Measurements from ENCODE around the gene CADPS2. TPM values are rescaled to one million over a fixed set of nuclear protein-coding genes. Genes with fewer than 3 reads are reported as not detected.
A peak's percentile ranks its signal among the peaks of the same experiment; 100 is the strongest.

CADPS2 gene
- polyA plus RNA-seq, 2 donors: 1.6 to 3.3 TPM

DNA sequence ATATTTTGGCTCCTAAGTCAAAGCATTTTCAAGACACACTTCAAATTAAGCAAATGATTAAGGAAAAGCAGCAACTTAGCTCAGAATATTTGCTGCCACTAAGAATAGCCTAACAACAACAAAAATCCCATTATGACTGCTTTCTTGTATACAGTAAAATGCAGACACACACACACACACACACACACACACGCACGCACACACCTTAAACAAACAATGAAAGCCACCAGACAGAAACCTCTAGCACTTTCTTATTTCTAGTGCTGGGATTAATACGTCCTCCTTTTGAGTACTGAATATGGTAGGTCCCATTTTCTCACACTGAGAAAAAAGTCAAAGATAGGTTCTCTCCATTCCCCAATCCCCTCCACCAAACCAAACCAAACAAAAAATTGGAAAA lies 558.3 kb downstream of the CADPS2 start:
- H3K9me3 ChIP-seq (ENCODE audit: control insufficient read depth in 2 of 2, insufficient read depth in 1 of 2, low read depth in 1 of 2, low read length in 1 of 2): no peaks in the 10 kb centered on the region
- H3K36me3 ChIP-seq (ENCODE audit: control insufficient read depth in 2 of 2, insufficient read depth in 2 of 2, low read length in 1 of 2): no peaks in the 10 kb centered on the region
- WGBS, 2 donors: 54 to 61% methylated on average over 3 of the region's 3 CpGs
- H3K4me1 ChIP-seq (ENCODE audit: control insufficient read depth in 2 of 2, insufficient read depth in 2 of 2, low read length in 1 of 2): no peaks in the 10 kb centered on the region
- no peaks in the 10 kb centered on the region for H3K27me3 ChIP-seq (ENCODE audit: control insufficient read depth in 1 of 2, insufficient read depth in 2 of 2, low read length in 2 of 2)
- no peak overlapping the region for H3K27ac ChIP-seq (ENCODE audit: low read depth in 2 of 2, low read length in 1 of 2)
- no peak overlapping the region for H3K4me3 ChIP-seq (ENCODE audit: low read depth in 1 of 2, low read length in 2 of 2)

- peaks cover 0 to 5% of the 10 kb centered on the region in 2 donors for H3K4me1 ChIP-seq (ENCODE audit: control insufficient read depth in 2 of 2, insufficient read depth in 2 of 2, low read length in 1 of 2)
- peaks cover 0 to 3% of the 10 kb centered on the region in 2 donors for H3K9me3 ChIP-seq (ENCODE audit: control insufficient read depth in 2 of 2, insufficient read depth in 1 of 2, low read depth in 1 of 2, low read length in 1 of 2)
- WGBS, 2 donors: 10 to 11% methylated on average over 71 of the region's 71 CpGs
- H3K36me3 ChIP-seq (ENCODE audit: control insufficient read depth in 2 of 2, insufficient read depth in 2 of 2, low read length in 1 of 2): no peaks in the 10 kb centered on the region
- peaks cover 0 to 29% of the 10 kb centered on the region in 2 donors for H3K27me3 ChIP-seq (ENCODE audit: control insufficient read depth in 1 of 2, insufficient read depth in 2 of 2, low read length in 2 of 2)
- H3K27ac ChIP-seq (ENCODE audit: low read depth in 2 of 2, low read length in 1 of 2): no peak overlapping the region
- H3K4me3 ChIP-seq (ENCODE audit: low read depth in 1 of 2, low read length in 2 of 2): no peak overlapping the region
Observed at GRCh38 chr7:122316467-122317388, 569.5 kb downstream of the CADPS2 start.

DNA sequence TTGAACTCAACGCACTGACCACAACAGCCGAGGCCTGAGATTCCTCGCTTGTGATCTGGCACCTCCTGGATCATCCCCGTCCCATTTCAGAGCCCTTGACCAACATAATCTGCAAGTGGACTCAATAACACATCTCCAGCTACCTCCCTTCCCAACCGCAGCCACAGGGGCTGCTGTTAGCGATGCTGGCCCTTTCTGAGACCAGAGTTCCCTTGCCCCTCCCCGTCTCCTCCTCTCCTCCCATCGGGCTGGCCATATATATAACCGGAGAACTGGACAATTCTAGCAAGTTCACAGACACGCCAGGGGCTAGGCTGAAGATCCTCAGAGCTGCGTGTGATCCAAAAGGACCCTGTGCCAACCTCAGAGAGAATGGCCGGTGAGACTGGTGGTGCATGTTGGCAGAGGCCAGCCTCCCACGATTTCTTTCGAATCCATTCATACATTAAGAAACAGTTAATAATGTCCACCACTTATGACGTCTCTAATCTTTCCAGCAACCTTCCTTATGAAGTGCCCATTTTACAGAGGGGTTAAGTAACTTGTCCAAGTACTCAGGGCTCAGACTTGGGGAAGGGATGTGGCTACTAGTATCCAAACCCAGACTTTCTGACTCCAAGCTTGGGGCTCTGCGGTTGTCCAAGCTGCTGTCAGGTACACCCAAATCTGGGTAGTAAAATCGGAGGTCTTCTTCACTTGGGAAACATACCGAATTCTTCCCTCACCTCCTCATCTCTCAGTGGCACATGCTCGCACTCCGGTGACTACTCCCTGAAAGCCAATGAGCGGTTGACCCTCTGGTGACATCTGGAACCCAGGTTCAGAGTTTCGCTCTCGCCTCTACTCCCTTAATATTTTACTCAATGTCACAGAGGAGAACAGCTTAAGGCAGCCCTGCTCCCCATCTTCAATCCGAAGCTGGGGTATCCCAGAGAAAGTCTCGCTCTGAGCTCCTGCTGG lies 570.5 kb downstream of the CADPS2 start:
- H3K4me1 ChIP-seq (ENCODE audit: control insufficient read depth in 2 of 2, insufficient read depth in 2 of 2, low read length in 1 of 2): peaks cover 0 to 5% of the 10 kb centered on the region in 2 donors
- no peaks in the 10 kb centered on the region for H3K36me3 ChIP-seq (ENCODE audit: control insufficient read depth in 2 of 2, insufficient read depth in 2 of 2, low read length in 1 of 2)
- H3K27ac ChIP-seq (ENCODE audit: low read depth in 2 of 2, low read length in 1 of 2): no peak overlapping the region
- H3K4me3 ChIP-seq (ENCODE audit: low read depth in 1 of 2, low read length in 2 of 2): no peak overlapping the region
- peaks cover 5 to 33% of the 10 kb centered on the region in 2 donors for H3K27me3 ChIP-seq (ENCODE audit: control insufficient read depth in 1 of 2, insufficient read depth in 2 of 2, low read length in 2 of 2)
- peaks cover 0 to 3% of the 10 kb centered on the region in 2 donors for H3K9me3 ChIP-seq (ENCODE audit: control insufficient read depth in 2 of 2, insufficient read depth in 1 of 2, low read depth in 1 of 2, low read length in 1 of 2)
- WGBS, 2 donors: 9 to 10% methylated on average over 25 of the region's 25 CpGs

DNA sequence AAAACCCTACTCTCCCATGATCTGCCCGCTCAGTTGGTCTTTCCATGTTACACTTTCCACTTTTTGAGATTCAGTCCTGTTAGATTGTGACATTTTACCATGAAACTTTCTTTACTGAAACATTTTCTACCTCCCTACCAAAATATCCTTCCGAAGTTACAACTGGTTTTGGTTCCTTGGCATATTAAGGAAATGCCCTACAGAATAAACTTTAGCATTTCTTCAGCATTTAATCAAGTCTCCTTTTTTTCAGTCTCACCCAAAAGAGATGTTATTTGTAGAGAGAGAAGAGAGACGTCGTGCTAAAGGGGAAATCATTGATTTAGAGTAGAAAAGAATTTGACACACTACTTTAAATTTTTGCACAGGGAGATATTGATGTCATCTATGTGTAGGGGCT lies 572.0 kb downstream of the CADPS2 start:
- Histone ChIP-seq H3K4me1 (ENCODE audit: control insufficient read depth in 2 of 2, insufficient read depth in 2 of 2, low read length in 1 of 2) (peaks cover 3 to 5% of the 10 kb centered on the region in 2 donors), H3K36me3 (ENCODE audit: control insufficient read depth in 2 of 2, insufficient read depth in 2 of 2, low read length in 1 of 2) (no peaks in the 10 kb centered on the region), H3K4me3 (ENCODE audit: low read depth in 1 of 2, low read length in 2 of 2) (no peak overlapping the region), H3K9me3 (ENCODE audit: control insufficient read depth in 2 of 2, insufficient read depth in 1 of 2, low read depth in 1 of 2, low read length in 1 of 2) (peaks cover 0 to 3% of the 10 kb centered on the region in 2 donors), H3K27ac (ENCODE audit: low read depth in 2 of 2, low read length in 1 of 2) (no peak overlapping the region), H3K27me3 (ENCODE audit: control insufficient read depth in 1 of 2, insufficient read depth in 2 of 2, low read length in 2 of 2) (peaks cover 5 to 40% of the 10 kb centered on the region in 2 donors)
- WGBS, 2 donors: 22 to 30% methylated on average over 4 of the region's 4 CpGs

DNA sequence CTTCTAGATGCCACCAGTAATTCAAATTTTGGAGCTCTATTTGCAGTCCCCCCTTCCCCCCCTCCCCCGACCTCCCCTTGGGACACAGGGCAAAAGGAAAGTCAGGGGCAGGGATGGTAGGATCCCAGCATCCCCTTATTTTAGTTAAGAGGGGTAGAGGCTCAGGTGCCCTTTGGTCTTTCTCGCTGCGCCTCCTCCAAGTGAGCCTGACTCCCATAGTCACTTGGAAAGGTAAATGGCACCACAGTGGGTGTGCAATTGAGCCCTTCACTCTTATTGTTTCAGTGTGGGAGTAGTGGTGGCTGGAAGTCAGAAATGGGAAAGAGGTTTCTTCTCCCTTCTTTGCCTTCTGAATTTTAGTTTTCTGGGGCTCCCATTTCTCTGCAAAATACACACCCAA lies 573.5 kb downstream of the CADPS2 start:
- Histone ChIP-seq H3K27ac (ENCODE audit: low read depth in 2 of 2, low read length in 1 of 2) (no peak overlapping the region), H3K4me3 (ENCODE audit: low read depth in 1 of 2, low read length in 2 of 2) (no peak overlapping the region), H3K9me3 (ENCODE audit: control insufficient read depth in 2 of 2, insufficient read depth in 1 of 2, low read depth in 1 of 2, low read length in 1 of 2) (peaks cover 0 to 3% of the 10 kb centered on the region in 2 donors), H3K36me3 (ENCODE audit: control insufficient read depth in 2 of 2, insufficient read depth in 2 of 2, low read length in 1 of 2) (no peaks in the 10 kb centered on the region), H3K27me3 (ENCODE audit: control insufficient read depth in 1 of 2, insufficient read depth in 2 of 2, low read length in 2 of 2) (peaks cover 5 to 40% of the 10 kb centered on the region in 2 donors), H3K4me1 (ENCODE audit: control insufficient read depth in 2 of 2, insufficient read depth in 2 of 2, low read length in 1 of 2) (peaks cover 3 to 5% of the 10 kb centered on the region in 2 donors)
- WGBS, 2 donors: 24 to 43% methylated on average over 3 of the region's 3 CpGs

GRCh38 chr7:122311734-122312450 lies 574.4 kb downstream of the CADPS2 start:
- H3K4me3 ChIP-seq (ENCODE audit: low read depth in 1 of 2, low read length in 2 of 2): no peak overlapping the region
- no peaks in the 10 kb centered on the region for H3K36me3 ChIP-seq (ENCODE audit: control insufficient read depth in 2 of 2, insufficient read depth in 2 of 2, low read length in 1 of 2)
- H3K27me3 ChIP-seq (ENCODE audit: control insufficient read depth in 1 of 2, insufficient read depth in 2 of 2, low read length in 2 of 2): peaks cover 5 to 44% of the 10 kb centered on the region in 2 donors
- peaks cover 3 to 5% of the 10 kb centered on the region in 2 donors for H3K4me1 ChIP-seq (ENCODE audit: control insufficient read depth in 2 of 2, insufficient read depth in 2 of 2, low read length in 1 of 2)
- H3K27ac ChIP-seq (ENCODE audit: low read depth in 2 of 2, low read length in 1 of 2): no peak overlapping the region
- WGBS, 2 donors: 10% methylated on average over 34 of the region's 34 CpGs
- peaks cover 0 to 3% of the 10 kb centered on the region in 2 donors for H3K9me3 ChIP-seq (ENCODE audit: control insufficient read depth in 2 of 2, insufficient read depth in 1 of 2, low read depth in 1 of 2, low read length in 1 of 2)

- no peak overlapping the region for H3K27ac ChIP-seq (ENCODE audit: low read depth in 2 of 2, low read length in 1 of 2)
- H3K36me3 ChIP-seq (ENCODE audit: control insufficient read depth in 2 of 2, insufficient read depth in 2 of 2, low read length in 1 of 2): no peaks in the 10 kb centered on the region
- H3K9me3 ChIP-seq (ENCODE audit: control insufficient read depth in 2 of 2, insufficient read depth in 1 of 2, low read depth in 1 of 2, low read length in 1 of 2): no peaks in the 10 kb centered on the region
- peaks cover 3 to 4% of the 10 kb centered on the region in 2 donors for H3K4me1 ChIP-seq (ENCODE audit: control insufficient read depth in 2 of 2, insufficient read depth in 2 of 2, low read length in 1 of 2)
- H3K4me3 ChIP-seq (ENCODE audit: low read depth in 1 of 2, low read length in 2 of 2): no peak overlapping the region
- WGBS, 2 donors: 44 to 52% methylated on average over 12 of the region's 12 CpGs
- peaks cover 8 to 42% of the 10 kb centered on the region in 2 donors for H3K27me3 ChIP-seq (ENCODE audit: control insufficient read depth in 1 of 2, insufficient read depth in 2 of 2, low read length in 2 of 2)
Observed at GRCh38 chr7:122311050-122311700, 575.1 kb downstream of the CADPS2 start.

DNA sequence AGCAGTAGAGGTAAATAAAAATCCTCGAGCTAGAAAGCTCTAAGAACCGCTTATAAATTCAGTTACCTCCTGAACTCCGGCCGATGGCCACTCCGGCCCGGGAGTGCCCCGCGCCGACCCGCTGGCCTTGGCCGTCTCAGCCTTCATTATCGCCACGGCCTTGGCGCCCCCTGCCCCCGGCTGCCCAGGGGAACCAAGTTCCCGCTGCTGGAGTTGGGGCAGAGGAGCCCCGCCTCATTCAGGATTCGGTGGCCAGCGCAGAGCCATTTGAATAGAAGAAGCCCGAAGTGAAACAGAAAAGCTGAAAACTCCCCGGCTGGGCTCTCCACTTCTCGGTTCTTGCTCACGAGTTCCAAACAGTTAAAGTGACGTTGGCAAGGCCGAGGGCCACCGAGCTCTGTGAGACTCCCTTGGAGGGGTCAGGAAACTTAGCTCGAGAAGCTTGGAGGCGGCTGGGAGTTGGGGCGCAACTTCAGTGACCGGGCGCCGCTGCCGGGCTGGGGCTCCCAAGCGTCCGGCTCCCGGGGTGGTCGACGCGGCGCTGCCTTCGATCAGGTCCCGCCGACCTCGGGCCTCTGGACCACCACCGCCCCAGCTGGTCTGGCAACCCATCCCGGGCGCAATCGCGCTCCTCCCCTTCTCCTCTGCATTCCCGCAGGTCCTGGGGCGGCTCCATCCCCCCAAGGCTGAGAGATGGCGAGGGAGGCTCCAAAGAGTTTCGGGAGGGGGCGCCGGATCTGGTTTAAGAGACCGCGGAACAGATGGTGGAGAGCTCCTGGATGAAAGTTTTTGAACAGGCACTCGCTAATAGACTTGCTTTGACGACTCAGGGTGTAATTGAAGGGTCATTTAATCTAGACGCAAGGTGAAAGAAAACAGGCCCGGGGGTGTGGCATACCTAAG lies 575.9 kb downstream of the CADPS2 start:
- peaks cover 16 to 39% of the 10 kb centered on the region in 2 donors for H3K27me3 ChIP-seq (ENCODE audit: control insufficient read depth in 1 of 2, insufficient read depth in 2 of 2, low read length in 2 of 2)
- no peak overlapping the region for H3K27ac ChIP-seq (ENCODE audit: low read depth in 2 of 2, low read length in 1 of 2)
- 4 to 5% methylated on average over 61 of the region's 61 CpGs for WGBS, 2 donors
- no peaks in the 10 kb centered on the region for H3K36me3 ChIP-seq (ENCODE audit: control insufficient read depth in 2 of 2, insufficient read depth in 2 of 2, low read length in 1 of 2)
- peak overlapping the region in 1 of 2 donors; percentile 15 for H3K4me3 ChIP-seq (ENCODE audit: low read depth in 1 of 2, low read length in 2 of 2)
- peaks cover 10 to 11% of the 10 kb centered on the region in 2 donors for H3K4me1 ChIP-seq (ENCODE audit: control insufficient read depth in 2 of 2, insufficient read depth in 2 of 2, low read length in 1 of 2)
- peaks cover 0 to 2% of the 10 kb centered on the region in 2 donors for H3K9me3 ChIP-seq (ENCODE audit: control insufficient read depth in 2 of 2, insufficient read depth in 1 of 2, low read depth in 1 of 2, low read length in 1 of 2)

Measured in esophagus (tissue), 2 donors.